ENCODE measurements around the gene NXT1. TPM values are rescaled to one million over a fixed set of nuclear protein-coding genes. Genes with fewer than 3 reads are reported as not detected.
"Not testable (repeated sequence)": the region's sequence is repeated elsewhere in the genome, so short reads cannot be mapped to it uniquely, and the experiment has no call there.

The NXT1 gene
- total and polyA plus RNA-seq, 10 of the 15 experiments (the other 5 are each of a cell fraction or from before 2014, with no cell fraction given): 10.2 to 66.7 (median 44.0) TPM

GRCh38 chr20:23347791-23348190 lies 2.8 kb upstream of the NXT1 start (continued):
- TF ChIP-seq NKRF (conservative IDR thresholded peaks at IDR 0.05) (no peak), MTA3 (IDR thresholded peaks at IDR 0.05; ENCODE audit: borderline replicate concordance, low read length) (no peak), DPF2 (IDR thresholded peaks at IDR 0.05) (no peak), TARDBP (IDR thresholded peaks at IDR 0.05; ENCODE audit: borderline replicate concordance) (no peak), TBL1XR1 (IDR thresholded peaks at IDR 0.05; ENCODE audit: low read depth, low read length) (no peak)

DNA sequence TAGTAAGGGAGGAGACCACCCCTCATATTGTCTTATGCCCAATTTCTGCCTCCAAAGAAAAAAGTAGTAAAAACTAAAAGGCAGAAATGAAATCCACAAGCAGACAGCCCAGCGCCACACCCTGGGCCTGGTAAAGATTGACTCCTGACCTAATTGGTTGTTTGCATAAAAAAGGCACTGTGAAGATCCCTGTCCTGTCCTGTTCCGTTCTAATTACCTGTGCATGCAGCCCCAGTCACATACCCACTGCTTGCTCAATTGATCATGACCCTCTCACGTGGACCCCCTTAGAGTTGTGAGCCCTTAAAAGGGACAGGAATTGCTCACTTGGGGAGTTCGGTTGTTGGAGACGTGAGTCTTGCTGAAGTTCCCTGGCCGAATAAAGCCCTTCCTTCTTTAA lies 2.1 kb upstream of the NXT1 start:
- POLR2A ChIA-PET; ATAC-seq; H3K36me3 ChIP-seq (ENCODE audit: control insufficient read depth in 2 of 2, insufficient read depth in 2 of 2, low read length in 1 of 2); H3K9me3 ChIP-seq (replicated peaks; ENCODE audit: control insufficient read depth, insufficient read depth, low read length); H3K4me2 ChIP-seq (ENCODE audit: control insufficient read depth, insufficient read depth); H3K27ac ChIP-seq (ENCODE audit: control insufficient read depth, insufficient read depth); in situ Hi-C loops (cut with MboI); BruUV-seq (replicated peaks); H4K20me1 ChIP-seq (ENCODE audit: control insufficient read depth, insufficient read depth); RAD21 ChIA-PET (ENCODE audit: unreplicated experiment); H3K27me3 ChIP-seq (replicated peaks in 1 of 2; ENCODE audit: control insufficient read depth in 2 of 2, insufficient read depth in 2 of 2, low read length in 1 of 2); FAIRE-seq; H3K9ac ChIP-seq (ENCODE audit: control insufficient read depth, insufficient read depth, low read length); DNase-seq (ENCODE audit: low read depth, low spot score); H3K4me1 ChIP-seq (ENCODE audit: control insufficient read depth, insufficient read depth, low read length); H2AFZ ChIP-seq (ENCODE audit: control insufficient read depth, low read depth, low read length); H3K4me3 ChIP-seq: not testable (repeated sequence)
- intact Hi-C loops (cut with micrococcal nuclease; ENCODE audit: unreplicated experiment): loop anchor here (10.0 kb wide), 1 partner anchor 294 kb away; no protein-coding TSS in a partner anchor
- WGBS (ENCODE audit: insufficient coverage, insufficient replicate concordance, low lambda C conversion rate, missing lambda C conversion rate): 75% methylated on average over 6 of the region's 6 CpGs
- SMC1A ChIA-PET (ENCODE audit: uncharacterized antibody, unreplicated experiment): interaction anchor here (1.7 kb wide), 1 partner anchor 97 kb away, joined by 8 read pairs; no protein-coding TSS in a partner anchor
- peaks cover 28% of the 10 kb centered on the region for H3K79me2 ChIP-seq (ENCODE audit: control insufficient read depth, insufficient read depth, low read length)
- CTCF ChIA-PET: interaction anchor here (1.7 to 3.5 kb wide), 3 partner anchors 8 to 70 kb away, joined by 6 to 56 read pairs (median 12); partner anchors contain the start of gene NAPB

Measured in GM12878 (cell line).